ENCODE results near the gene S100A14. TPM values are rescaled to one million over a fixed set of nuclear protein-coding genes. Genes with fewer than 3 reads are reported as not detected.
"Not testable (repeated sequence)": the region's sequence is repeated elsewhere in the genome, so short reads cannot be mapped to it uniquely, and the experiment has no call there.

Gene S100A14
- total RNA-seq, 1 donor from 2014 or later: 5.8 TPM

GRCh38 chr1:153607381-153607780 lies 8.7 kb downstream of the S100A14 start:
- ATAC-seq (ENCODE audit: poor library complexity): no peak
- intact Hi-C loops (cut with DNase I): no loop called here
- no peak for DNase-seq

- intact Hi-C loops (cut with DNase I): no loop called here
- ATAC-seq (ENCODE audit: poor library complexity) (no peak), DNase-seq (no peak)
Measured at GRCh38 chr1:153606194-153606593, 9.9 kb downstream of the S100A14 start.

- intact Hi-C loops (cut with DNase I): no loop called here
- ATAC-seq (ENCODE audit: poor library complexity) (no peak), DNase-seq (no peak)
Measured at GRCh38 chr1:153602749-153603148, 13.4 kb downstream of the S100A14 start.

DNA sequence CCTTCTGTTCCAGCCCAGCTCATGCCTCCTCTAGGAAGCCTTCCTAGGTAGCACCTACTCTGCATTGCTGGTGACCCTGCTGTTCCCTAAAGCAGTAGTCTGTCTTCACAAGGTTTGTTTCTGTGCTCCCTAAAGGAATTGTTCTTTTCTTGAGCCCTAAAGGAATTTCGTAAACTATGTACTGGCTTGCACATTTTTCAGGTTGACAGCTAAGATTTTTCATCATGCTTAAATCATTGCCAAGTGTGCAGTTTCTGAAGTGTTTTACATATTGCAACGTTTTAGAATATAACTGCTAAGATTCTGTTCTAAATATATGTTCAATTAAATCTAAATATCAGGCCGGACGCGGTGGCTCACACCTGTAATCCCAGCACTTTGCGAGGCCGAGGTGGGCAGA lies 16.3 kb downstream of the S100A14 start:
- no peak for ATAC-seq (ENCODE audit: poor library complexity)
- intact Hi-C loops (cut with DNase I): no loop called here
- DNase-seq: no peak

DNA sequence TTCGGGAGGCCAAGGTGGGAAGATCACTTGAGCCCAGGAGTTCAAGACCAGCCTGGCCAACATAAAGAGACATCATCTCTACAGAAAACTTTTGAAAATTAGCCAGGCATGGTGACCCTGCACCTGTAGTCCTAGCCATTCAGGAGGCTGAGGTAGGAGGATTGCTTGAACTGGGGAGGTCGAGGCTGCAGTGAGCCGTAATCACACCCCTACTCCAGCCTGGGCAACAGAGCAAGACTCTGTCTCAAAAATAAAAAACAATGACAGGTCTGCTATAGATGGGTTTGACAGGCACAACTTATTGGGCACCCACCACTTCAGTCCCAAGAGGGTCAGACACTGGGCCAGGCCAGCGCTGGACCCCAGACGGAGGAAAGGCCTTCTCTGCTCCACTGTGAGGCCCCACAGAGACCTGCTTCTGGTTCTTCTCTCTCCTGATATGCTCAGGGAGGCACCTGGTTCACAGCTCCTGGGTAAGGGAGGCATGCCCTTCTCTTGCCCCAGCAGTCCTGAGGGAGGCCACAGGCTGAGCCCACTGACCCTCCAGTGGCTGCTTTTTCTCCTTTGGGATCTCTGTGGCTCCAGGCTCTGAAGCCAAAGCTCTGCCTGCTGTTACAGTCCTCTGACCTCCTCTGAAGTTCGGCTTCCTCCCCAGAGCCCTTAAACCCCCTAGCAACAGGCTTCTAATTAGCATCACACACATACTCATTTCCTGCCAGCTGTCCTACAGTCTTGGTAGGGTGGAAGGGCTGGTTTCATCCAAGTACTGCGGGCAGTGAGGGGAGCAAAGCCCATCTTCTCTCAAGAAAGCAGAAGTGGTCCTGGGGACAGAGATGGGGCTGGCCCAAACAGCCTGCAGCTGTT lies 17.6 kb downstream of the S100A14 start:
- intact Hi-C loops (cut with DNase I): no loop called here
- peak; percentile 27 for ATAC-seq (ENCODE audit: poor library complexity)
- DNase-seq: no peak

DNA sequence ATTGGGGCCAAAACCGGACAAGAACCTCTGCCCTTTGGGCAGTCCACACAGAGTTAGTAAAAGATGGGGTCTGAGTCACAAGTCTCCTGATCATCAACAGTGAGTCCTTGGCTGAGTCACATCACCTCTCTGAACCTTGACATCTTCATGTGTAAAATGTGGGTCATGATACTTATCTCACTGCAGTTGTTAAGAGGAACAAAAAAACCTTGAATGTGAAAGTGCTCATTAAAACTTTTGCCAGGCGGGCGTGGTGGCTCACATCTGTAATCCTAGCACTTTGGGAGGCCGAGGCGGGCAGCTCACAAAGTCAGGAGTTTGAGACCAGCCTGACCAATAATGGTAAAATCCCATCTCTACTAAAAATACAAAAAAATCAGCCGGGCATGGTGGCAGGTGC lies 18.9 kb downstream of the S100A14 start:
- DNase-seq: no peak

GRCh38 chr1:153592748-153593147 lies 23.4 kb downstream of the S100A14 start:
- intact Hi-C loops (cut with DNase I): no loop called here
- ATAC-seq (ENCODE audit: poor library complexity): no peak
- no peak for DNase-seq

More for the DNA sequence above, 18.9 kb downstream of the S100A14 start:
- no peak for ATAC-seq (ENCODE audit: poor library complexity)
- intact Hi-C loops (cut with DNase I): no loop called here

DNA sequence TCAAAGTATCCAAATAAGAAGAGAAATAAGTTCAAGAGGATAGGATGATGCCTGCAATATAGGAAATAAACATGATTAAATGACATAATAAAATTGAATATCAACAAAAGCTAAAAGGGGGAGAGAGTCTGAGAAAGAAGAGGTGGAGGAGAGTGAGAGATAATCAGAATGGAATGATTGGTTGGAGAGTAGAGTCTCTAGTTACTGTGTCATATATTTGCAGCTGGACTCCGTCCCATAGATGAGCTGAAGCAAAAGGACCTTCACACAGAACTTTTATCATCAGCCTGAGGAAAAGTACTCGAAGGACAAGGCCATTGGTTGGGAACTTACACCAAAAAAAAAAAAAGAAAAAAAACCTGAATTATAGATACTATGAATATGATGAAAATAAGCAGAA lies 27.6 kb downstream of the S100A14 start:
- intact Hi-C loops (cut with DNase I): no loop called here
- ATAC-seq (ENCODE audit: poor library complexity) (no peak), DNase-seq (no peak)

DNA sequence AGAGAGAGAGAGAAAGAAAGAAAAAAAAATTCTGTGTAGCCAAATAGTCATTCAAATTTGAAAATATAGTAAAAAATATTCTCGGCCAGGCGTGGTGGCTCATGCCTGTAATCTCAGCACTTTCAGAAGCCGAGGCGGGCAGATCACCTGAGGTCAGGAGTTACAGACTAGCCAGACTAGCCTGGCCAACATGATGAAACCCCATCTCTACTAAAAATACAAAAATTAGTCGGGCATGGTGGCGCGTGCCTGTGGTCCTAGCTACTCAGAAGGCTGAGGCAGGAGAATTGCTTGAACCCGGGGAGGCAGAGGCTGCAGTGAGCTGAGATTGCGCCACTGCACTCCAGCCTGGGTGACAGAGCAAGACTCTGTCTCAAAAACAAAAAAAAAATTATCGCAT lies 28.1 kb downstream of the S100A14 start:
- DNase-seq; ATAC-seq (ENCODE audit: poor library complexity); intact Hi-C loops (cut with DNase I): not testable (repeated sequence)

DNA sequence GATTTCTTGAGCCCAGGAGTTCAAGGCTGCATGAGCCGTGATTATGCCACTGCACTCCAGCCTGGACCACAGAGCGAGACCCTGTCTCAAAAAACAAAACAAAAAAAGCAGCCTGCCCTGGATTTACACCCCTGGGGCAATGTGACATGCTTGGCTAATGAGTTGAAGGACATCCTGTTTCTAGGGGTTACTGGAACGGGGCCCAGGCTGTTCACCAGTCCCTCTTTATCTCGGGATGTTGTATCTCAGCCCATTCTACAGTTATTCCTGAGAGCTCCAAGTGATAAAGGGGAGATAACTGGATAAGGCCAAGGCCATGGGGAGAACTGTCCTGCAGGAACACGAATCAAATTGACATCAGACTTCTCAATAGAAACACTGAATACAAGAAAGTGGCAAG lies 28.8 kb downstream of the S100A14 start:
- intact Hi-C loops (cut with DNase I): no loop called here
- DNase-seq: no peak
- ATAC-seq (ENCODE audit: poor library complexity): peak; percentile 74

- intact Hi-C loops (cut with DNase I): no loop called here
- no peak for ATAC-seq (ENCODE audit: poor library complexity)
- DNase-seq: no peak
Measured at GRCh38 chr1:153586347-153586746, 29.8 kb downstream of the S100A14 start.

GRCh38 chr1:153585006-153585405 lies 31.1 kb downstream of the S100A14 start:
- ATAC-seq (ENCODE audit: poor library complexity): no peak

GRCh38 chr1:153583976-153584375 lies 32.1 kb downstream of the S100A14 start:
- intact Hi-C loops (cut with DNase I): no loop called here
- ATAC-seq (ENCODE audit: poor library complexity): no peak
- DNase-seq: no peak

More at GRCh38 chr1:153585006-153585405, 31.1 kb downstream of the S100A14 start:
- intact Hi-C loops (cut with DNase I): no loop called here
- no peak for DNase-seq

GRCh38 chr1:153583514-153583913 lies 32.6 kb downstream of the S100A14 start:
- intact Hi-C loops (cut with DNase I); ATAC-seq (ENCODE audit: poor library complexity); DNase-seq: not testable (repeated sequence)

DNA sequence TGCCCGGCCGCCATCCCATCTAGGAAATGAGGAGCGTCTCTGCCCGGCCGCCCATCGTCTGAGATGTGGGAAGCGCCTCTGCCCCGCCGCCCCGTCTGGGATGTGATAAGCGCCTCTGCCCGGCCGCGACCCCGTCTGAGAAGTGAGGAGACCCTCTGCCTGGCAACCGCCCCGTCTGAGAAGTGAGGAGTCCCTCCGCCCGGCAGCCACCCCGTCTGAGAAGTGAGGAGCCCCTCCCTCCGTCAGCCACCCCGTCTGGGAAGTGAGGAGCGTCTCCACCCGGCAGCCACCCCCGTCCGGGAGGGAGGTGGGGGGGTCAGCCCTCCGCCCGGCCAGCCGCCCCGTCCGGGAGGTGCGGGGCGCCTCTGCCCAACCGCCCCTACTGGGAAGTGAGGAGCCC lies 33.3 kb downstream of the S100A14 start:
- DNase-seq; ATAC-seq (ENCODE audit: poor library complexity); intact Hi-C loops (cut with DNase I): not testable (repeated sequence)

GRCh38 chr1:153578936-153579335 lies 37.2 kb downstream of the S100A14 start:
- intact Hi-C loops (cut with DNase I): loop anchor here (10.0 kb wide), 1 partner anchor 86 kb away; no protein-coding TSS in a partner anchor
- DNase-seq (no peak), ATAC-seq (ENCODE audit: poor library complexity) (no peak)

DNA sequence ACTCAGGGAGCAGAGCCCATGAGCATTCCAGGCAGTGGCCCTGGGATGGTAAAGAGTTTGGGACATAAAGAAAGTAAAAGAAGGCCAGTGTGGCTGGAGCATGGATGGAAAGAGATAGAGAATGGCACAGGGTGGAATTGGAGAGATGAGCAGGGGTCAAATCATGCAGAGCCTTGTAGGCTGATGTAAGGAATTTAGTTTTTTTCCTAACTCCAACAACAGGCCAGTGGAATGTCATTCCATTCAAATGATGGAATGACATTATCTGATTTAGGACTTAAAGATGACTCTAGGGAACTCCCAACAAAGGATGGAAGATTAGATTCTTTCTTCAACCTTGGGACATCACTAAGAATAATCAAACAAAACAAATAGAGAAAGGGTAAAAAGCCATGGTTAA lies 37.6 kb downstream of the S100A14 start:
- ATAC-seq (ENCODE audit: poor library complexity) (no peak), DNase-seq (no peak)
- intact Hi-C loops (cut with DNase I): loop anchor here (10.0 kb wide), 1 partner anchor 86 kb away; no protein-coding TSS in a partner anchor

- intact Hi-C loops (cut with DNase I): loop anchor here (10.0 kb wide), 1 partner anchor 87 kb away; no protein-coding TSS in a partner anchor
- DNase-seq: peak; percentile 59
- peak; percentile 65 for ATAC-seq (ENCODE audit: poor library complexity)
Measured at GRCh38 chr1:153577624-153578051, 38.5 kb downstream of the S100A14 start.

DNA sequence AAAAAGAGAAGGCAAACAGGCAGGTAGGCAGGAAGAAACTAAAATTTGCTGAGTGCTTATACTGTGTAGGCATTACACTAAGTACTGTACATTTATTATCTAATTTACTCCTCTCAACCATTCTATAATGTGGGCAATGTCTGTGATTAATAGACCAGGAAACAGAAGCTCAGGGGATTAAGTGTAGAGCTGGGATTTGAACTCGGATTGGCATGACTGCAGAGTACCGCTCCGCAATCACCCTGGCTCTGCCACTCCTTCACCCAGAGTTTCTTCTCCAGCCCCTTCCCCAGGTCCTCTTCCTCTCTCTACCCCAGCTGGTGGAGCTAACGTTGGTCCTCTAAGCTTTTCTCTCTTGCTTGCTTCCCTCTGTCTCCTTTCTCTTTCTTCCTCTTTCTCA lies 39.0 kb downstream of the S100A14 start:
- ATAC-seq (ENCODE audit: poor library complexity): no peak
- no peak for DNase-seq
- intact Hi-C loops (cut with DNase I): loop anchor here (10.0 kb wide), 1 partner anchor 88 kb away; no protein-coding TSS in a partner anchor

- intact Hi-C loops (cut with DNase I): loop anchor here (10.0 kb wide), 1 partner anchor 89 kb away; no protein-coding TSS in a partner anchor
- not testable (repeated sequence) for DNase-seq; ATAC-seq (ENCODE audit: poor library complexity)
Measured at GRCh38 chr1:153575497-153575896, 40.6 kb downstream of the S100A14 start.
